SU-DHL-6 (cell line): ENCODE data around the gene GALNT11.

Source experiments
- EZH2phosphoT487 ChIP-seq: fragments of 200-600 bp; sonication (generic), shearing (Covaris generic); conservative IDR thresholded peaks from 2 replicates; pipeline ENCODE4 v1.6.1; 2018; ENCODE audit warnings: mild to moderate bottlenecking, antibody characterized with exemption, low read length, moderate library complexity, mixed read lengths
- TF ChIP-seq, protein P1 (sequence below): fragments of 200-600 bp; sonication (generic); IDR thresholded peaks from one replicate; pipeline ENCODE4 v1.5.1; 2017; ENCODE audit warnings: antibody characterized with exemption, mild to moderate bottlenecking, low read length, moderate library complexity; ENCODE audit not compliant: insufficient read depth, poor library complexity, severe bottlenecking

DNA sequence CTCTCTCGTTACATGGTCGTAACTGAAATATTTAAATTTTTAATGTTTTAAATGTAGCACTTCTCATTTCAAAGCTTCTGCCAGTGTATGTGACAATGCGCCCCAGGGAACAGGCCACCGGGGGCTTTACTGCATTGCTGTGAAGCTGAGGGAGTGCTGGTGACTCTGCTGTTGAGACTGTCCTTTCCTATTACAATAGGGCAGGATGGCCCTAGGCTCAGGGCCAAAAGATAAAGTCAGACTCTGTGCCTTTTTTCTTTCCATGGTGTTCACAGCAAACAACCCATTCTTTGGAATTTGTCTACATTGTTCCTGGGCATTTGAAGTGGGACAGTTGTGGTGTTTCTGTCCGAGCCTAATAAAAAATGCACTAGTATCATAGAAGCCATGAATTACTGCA, 107.3 kb downstream of the GALNT11 start:
- TF ChIP-seq, protein P1, sequence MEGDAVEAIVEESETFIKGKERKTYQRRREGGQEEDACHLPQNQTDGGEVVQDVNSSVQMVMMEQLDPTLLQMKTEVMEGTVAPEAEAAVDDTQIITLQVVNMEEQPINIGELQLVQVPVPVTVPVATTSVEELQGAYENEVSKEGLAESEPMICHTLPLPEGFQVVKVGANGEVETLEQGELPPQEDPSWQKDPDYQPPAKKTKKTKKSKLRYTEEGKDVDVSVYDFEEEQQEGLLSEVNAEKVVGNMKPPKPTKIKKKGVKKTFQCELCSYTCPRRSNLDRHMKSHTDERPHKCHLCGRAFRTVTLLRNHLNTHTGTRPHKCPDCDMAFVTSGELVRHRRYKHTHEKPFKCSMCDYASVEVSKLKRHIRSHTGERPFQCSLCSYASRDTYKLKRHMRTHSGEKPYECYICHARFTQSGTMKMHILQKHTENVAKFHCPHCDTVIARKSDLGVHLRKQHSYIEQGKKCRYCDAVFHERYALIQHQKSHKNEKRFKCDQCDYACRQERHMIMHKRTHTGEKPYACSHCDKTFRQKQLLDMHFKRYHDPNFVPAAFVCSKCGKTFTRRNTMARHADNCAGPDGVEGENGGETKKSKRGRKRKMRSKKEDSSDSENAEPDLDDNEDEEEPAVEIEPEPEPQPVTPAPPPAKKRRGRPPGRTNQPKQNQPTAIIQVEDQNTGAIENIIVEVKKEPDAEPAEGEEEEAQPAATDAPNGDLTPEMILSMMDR: no peak
- no peak for TF ChIP-seq EZH2phosphoT487
